ENCODE measurements around the gene C1QTNF5.

C1QTNF5 gene

DNA sequence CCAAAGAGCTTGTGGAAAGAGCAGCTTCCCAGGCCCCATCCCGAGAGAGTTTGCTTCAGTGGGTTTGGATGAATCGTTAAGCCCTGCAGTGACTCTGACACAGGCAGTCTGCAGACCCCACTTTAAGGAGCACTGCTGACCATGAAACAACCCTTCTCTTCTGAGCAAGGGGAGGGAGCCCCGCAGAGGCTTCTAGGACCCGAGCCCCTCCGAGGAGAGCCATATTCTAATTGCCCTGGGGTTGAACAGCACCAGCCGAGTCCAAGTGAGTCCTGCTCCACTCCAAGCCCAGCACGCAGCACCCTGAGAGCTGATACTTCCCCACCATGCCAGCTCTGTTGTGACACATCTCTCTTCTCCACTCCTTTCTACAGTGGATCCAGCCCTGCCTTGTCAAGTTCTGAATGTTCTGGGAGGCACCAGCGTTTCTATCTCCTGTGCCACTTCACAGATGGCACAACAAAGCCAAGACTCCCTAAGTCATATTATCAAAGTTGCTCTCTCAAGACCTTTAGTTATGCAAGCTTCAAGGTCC is 30.5 kb upstream of the C1QTNF5 start:
- 80% methylated on average over 8 of the region's 8 CpGs for WGBS
- Histone ChIP-seq H3K36me3 (ENCODE audit: insufficient read depth, low read length) (no peaks in the 10 kb centered on the region), H3K4me3 (ENCODE audit: low read length) (no peak overlapping the region), H3K27ac (ENCODE audit: low read depth, low read length) (no peak overlapping the region), H3K9ac (ENCODE audit: low read depth, low read length) (no peak overlapping the region), H3K9me3 (ENCODE audit: insufficient read depth, low read depth, low read length) (no peaks in the 10 kb centered on the region), H3K4me1 (ENCODE audit: insufficient read depth, low read length) (peaks cover 27% of the 10 kb centered on the region), H3K27me3 (ENCODE audit: insufficient read depth, low read length) (no peaks in the 10 kb centered on the region)

DNA sequence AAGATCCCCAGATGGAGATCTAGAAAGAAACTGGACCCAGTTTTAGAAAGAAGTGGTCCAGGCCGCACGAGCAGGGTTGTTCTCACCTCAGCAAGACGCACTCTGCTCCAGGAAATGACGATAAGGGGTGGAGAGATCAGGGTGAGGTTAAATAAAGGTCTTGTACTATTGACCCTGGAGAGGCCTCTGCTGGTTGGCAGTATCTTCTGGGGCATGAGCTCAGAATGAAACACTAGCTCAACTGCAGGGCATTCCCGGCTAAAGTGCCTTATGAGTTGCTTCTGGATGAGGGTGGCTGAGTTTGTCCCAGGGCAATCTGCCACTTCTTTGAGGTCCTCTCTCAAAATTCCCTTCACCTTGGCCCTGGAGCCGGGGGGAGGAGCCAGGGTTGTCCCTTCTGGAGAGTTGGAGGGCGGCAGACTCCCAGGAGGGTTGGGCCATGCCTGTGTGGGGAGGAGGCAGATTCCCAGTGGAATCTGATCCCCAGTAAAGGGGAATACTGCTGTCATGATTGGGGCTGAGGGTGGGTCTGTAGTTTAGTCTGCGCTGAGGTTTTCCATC is 29.9 kb upstream of the C1QTNF5 start:
- H3K27me3 ChIP-seq (ENCODE audit: insufficient read depth, low read length), result peaks cover 2% of the 10 kb centered on the region
- no peaks in the 10 kb centered on the region for H3K9me3 ChIP-seq (ENCODE audit: insufficient read depth, low read depth, low read length)
- no peak overlapping the region for H3K4me3 ChIP-seq (ENCODE audit: low read length)
- no peak overlapping the region for H3K9ac ChIP-seq (ENCODE audit: low read depth, low read length)
- 75% methylated on average over 8 of the region's 8 CpGs for WGBS
- H3K36me3 ChIP-seq (ENCODE audit: insufficient read depth, low read length), result no peaks in the 10 kb centered on the region
- no peak overlapping the region for H3K27ac ChIP-seq (ENCODE audit: low read depth, low read length)
- peaks cover 21% of the 10 kb centered on the region for H3K4me1 ChIP-seq (ENCODE audit: insufficient read depth, low read length)

DNA sequence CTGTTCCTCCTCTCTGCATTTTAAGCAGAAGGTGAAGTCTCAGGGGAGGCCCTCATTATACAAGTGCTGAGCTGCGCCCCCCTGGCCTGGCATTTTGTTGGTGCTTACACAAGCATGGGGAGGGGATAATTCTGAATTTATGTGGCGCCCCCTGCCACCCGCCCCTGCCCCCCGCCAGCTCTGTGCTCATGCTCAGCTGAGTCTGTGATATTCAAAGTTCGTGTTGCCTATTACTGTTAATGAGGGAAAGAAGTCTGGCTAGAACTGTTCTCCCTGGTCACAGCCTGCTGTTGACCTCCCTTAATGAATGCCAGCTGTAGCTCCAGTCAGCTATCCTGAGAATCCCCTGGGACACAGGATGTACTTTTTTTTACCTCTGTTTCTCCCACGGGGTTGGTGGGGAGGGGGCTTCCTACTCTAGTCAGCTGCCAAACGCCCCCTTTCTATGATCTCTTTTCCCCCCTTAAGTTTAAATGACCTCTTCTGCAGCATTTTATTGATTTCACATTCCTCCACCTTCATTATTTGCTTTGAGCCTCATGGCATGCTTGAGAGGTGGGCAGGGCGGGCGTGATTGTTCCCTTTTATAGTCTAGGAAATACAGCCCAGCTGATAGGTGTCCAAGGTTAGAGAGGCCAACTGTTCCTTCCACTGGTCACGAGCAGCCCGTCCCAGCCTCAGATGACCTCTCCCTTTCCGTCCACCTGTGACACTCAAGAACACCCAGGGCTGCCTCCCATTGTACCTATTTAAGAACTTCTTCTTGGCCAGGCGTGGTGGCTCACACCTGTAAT is 28.6 kb upstream of the C1QTNF5 start:
- peaks cover 14% of the 10 kb centered on the region for H3K27me3 ChIP-seq (ENCODE audit: insufficient read depth, low read length)
- H3K4me3 ChIP-seq (ENCODE audit: low read length), result no peak overlapping the region
- H3K36me3 ChIP-seq (ENCODE audit: insufficient read depth, low read length), result no peaks in the 10 kb centered on the region
- peaks cover 19% of the 10 kb centered on the region for H3K4me1 ChIP-seq (ENCODE audit: insufficient read depth, low read length)
- H3K9ac ChIP-seq (ENCODE audit: low read depth, low read length), result no peak overlapping the region
- no peak overlapping the region for H3K27ac ChIP-seq (ENCODE audit: low read depth, low read length)
- 85% methylated on average over 13 of the region's 13 CpGs for WGBS
- H3K9me3 ChIP-seq (ENCODE audit: insufficient read depth, low read depth, low read length), result no peaks in the 10 kb centered on the region

DNA sequence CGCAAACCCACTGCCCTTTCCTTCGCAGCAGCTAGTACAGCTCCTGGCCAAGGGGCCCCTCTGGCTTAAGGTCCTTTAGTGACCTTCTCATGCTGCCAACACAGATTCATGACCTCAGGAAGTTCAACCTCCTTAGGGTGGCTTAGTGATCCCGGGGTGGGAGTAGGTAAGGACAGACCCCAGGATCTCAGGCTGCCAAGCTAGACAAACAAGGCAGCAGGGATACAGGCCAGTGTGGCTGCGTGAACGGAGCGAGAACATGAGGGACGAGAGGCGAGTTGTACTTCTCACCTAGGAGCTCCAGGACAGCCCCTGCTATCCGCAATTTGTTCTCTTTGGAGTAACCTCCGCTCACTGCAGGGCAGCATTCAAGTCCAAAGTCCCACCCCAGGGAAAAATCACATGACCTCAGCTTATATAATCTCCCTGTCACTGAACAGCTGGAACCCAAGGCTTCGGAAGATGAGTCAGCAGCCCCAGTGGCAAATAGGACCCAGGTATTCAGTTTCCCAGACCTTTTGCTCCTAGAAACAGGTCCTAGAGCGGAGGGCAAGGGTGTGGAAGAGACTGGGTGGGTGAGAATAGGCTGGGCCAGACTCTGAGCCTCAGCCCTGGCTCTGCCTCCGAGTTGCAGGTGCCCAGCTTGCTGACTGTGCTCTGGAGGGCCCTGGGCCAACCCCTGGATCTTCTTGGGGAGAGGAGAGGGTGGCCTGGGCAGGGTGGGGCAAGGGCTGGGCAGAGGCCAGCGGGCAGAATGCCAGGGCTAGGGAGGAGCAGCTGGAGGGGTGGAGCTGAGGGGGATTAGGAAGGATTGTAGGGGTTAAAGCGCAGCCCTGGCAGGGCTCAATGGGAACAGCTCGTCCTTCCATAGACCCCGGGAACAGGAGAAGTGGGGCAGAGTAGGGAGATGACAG is 27.7 kb upstream of the C1QTNF5 start:
- peaks cover 18% of the 10 kb centered on the region for H3K4me1 ChIP-seq (ENCODE audit: insufficient read depth, low read length)
- WGBS, result 73% methylated on average over 17 of the region's 17 CpGs
- no peaks in the 10 kb centered on the region for H3K36me3 ChIP-seq (ENCODE audit: insufficient read depth, low read length)
- H3K9ac ChIP-seq (ENCODE audit: low read depth, low read length), result no peak overlapping the region
- H3K4me3 ChIP-seq (ENCODE audit: low read length), result no peak overlapping the region
- H3K27me3 ChIP-seq (ENCODE audit: insufficient read depth, low read length), result peaks cover 22% of the 10 kb centered on the region
- H3K9me3 ChIP-seq (ENCODE audit: insufficient read depth, low read depth, low read length), result no peaks in the 10 kb centered on the region
- no peak overlapping the region for H3K27ac ChIP-seq (ENCODE audit: low read depth, low read length)

DNA sequence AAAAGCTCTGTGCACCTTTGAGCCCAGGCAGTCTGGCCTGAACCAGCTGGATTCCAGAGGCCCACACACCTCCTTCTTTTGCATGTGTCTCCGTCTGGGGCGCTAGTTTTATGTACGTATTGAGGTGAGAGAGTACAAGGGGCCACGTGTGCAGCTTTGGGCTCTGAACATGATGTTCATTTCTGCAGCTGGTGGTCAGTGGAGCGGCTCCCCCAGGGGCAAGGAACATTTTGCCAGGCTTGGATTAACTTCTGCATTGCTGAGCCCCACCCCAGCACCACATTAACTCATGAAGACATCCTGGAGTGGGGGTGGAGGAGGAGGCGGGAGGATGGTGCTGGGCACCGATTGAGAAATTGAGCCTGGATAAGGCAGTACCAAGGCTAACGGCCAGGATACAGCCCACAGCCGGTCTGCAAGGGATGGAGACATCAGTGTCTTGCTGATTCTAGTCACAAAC is 27.0 kb upstream of the C1QTNF5 start:
- WGBS, result 86% methylated on average over 9 of the region's 9 CpGs
- Histone ChIP-seq H3K4me3 (ENCODE audit: low read length) (no peak overlapping the region), H3K4me1 (ENCODE audit: insufficient read depth, low read length) (peaks cover 24% of the 10 kb centered on the region), H3K9me3 (ENCODE audit: insufficient read depth, low read depth, low read length) (no peaks in the 10 kb centered on the region), H3K27me3 (ENCODE audit: insufficient read depth, low read length) (peaks cover 29% of the 10 kb centered on the region), H3K9ac (ENCODE audit: low read depth, low read length) (no peak overlapping the region), H3K36me3 (ENCODE audit: insufficient read depth, low read length) (no peaks in the 10 kb centered on the region), H3K27ac (ENCODE audit: low read depth, low read length) (no peak overlapping the region)

DNA sequence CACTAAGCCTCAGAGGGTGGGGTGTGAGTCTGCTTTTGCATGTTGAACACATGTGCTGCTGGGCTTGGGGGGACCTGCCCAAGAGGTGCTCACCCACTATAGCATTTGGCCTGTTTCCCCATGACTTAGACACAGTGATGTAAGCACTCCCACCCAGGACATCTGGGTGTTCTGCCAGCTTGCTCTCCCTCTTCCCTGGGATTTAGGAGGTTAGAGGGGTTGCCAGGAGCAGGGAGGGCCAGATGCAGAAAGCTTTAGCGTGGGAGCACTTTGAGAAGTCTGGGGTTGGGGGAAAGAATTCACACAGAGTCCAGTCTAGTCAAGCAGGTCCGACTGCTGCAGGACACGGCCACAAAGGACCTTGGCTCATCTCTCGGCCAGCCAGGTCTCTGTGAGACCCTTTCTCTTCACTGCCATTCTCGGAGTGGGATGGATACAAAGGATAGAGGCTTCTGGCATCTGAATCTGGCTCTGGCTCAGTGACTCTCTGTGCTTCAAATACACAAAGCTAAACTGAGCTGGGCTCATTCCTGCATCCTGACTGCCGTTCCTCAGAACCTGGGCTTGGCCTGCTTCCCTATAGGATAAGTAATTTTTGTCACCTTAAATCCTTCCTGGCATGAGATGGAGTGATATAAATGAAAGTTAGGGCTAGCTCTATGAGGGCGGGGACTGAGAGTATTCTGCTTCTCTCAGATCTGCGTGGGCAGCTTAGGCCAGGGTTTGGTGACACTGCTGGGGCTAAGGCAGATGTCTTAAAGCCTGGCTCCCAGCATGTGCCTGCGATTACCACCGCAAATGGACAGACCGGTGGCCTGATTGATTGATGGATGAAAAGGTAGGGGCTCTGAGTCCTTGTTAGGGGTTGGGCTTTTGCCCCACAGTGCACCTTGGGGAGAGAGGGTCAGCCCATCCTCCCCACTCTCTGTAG is 26.3 kb upstream of the C1QTNF5 start:
- Histone ChIP-seq H3K27me3 (ENCODE audit: insufficient read depth, low read length) (peaks cover 36% of the 10 kb centered on the region), H3K27ac (ENCODE audit: low read depth, low read length) (no peak overlapping the region), H3K9ac (ENCODE audit: low read depth, low read length) (no peak overlapping the region), H3K4me1 (ENCODE audit: insufficient read depth, low read length) (peaks cover 30% of the 10 kb centered on the region), H3K36me3 (ENCODE audit: insufficient read depth, low read length) (no peaks in the 10 kb centered on the region), H3K9me3 (ENCODE audit: insufficient read depth, low read depth, low read length) (no peaks in the 10 kb centered on the region), H3K4me3 (ENCODE audit: low read length) (no peak overlapping the region)
- 89% methylated on average over 11 of the region's 11 CpGs for WGBS

DNA sequence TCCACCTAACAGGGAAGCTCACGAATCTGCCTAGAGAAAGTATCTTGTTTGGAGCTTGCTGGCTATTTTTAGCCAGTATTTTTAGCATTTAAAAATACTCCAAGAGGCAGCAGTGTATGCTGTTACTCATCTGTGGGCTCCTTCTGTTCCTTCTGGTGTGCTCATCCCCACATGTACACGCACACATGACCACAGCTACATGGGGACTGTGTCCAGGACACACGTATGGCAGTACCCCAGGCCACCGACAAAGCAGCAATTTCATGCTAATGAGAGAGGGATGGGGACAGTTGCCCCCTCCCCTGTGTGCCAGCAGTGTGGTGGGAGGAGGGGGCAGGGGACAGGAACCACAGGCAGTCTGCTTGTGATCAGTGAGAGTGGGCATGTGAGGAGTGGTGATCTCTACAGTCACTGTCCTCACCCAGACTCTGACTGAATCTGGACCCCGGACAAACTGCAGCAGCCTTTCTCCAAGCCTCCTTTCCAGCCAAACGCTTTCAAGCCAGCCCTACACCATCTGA is 24.4 kb upstream of the C1QTNF5 start:
- Histone ChIP-seq H3K9me3 (ENCODE audit: insufficient read depth, low read depth, low read length) (no peaks in the 10 kb centered on the region), H3K27me3 (ENCODE audit: insufficient read depth, low read length) (peaks cover 40% of the 10 kb centered on the region), H3K27ac (ENCODE audit: low read depth, low read length) (no peak overlapping the region), H3K9ac (ENCODE audit: low read depth, low read length) (no peak overlapping the region), H3K4me3 (ENCODE audit: low read length) (no peak overlapping the region), H3K36me3 (ENCODE audit: insufficient read depth, low read length) (no peaks in the 10 kb centered on the region), H3K4me1 (ENCODE audit: insufficient read depth, low read length) (peaks cover 37% of the 10 kb centered on the region)
- 77% methylated on average over 6 of the region's 6 CpGs for WGBS

DNA sequence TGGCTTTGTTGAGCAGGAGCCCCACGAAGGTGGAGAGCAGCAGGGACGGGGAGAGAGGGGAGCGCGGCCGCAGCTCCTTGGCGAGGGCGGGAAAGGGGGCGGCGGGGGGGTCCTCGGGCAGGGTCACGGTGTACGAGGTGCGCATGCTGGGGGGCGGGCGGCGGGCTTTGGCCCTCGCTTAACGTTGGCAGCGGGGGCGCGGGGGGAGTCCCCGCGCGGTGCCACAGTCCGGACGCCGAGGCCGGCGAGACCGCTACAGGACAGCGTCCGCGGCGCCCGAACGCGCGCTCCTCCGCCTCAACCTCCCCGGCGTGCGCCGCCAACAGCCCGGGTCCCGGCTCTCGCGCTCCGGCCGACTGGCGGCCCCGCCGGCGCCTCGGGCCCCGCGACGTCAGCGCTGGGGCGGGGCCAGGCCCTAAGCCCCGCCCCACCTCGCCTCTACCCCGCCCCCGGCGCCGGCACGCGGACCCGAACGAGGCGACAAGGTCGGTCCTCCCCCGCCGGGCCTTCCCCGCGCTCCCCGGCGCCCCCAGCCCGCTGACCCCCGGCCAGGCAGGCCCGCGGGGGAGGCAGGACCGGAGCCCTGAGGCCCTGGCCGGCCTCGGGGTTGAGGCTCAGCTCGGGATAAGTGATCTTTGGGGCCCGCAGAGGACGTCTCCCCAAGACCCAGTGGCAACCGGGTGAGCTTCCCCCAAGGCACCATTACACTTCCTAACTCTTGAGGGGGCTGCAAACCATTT is 23.3 kb upstream of the C1QTNF5 start:
- 4% methylated on average over 88 of the region's 88 CpGs for WGBS
- Histone ChIP-seq H3K4me3 (ENCODE audit: low read length) (peak overlapping the region; percentile 50), H3K27ac (ENCODE audit: low read depth, low read length) (no peak overlapping the region), H3K9me3 (ENCODE audit: insufficient read depth, low read depth, low read length) (no peaks in the 10 kb centered on the region), H3K4me1 (ENCODE audit: insufficient read depth, low read length) (peaks cover 41% of the 10 kb centered on the region), H3K27me3 (ENCODE audit: insufficient read depth, low read length) (peaks cover 40% of the 10 kb centered on the region), H3K9ac (ENCODE audit: low read depth, low read length) (no peak overlapping the region), H3K36me3 (ENCODE audit: insufficient read depth, low read length) (0 out of 2 replicates have a peak, but pooled peaks cover 4% of the 10 kb centered on the region)

DNA sequence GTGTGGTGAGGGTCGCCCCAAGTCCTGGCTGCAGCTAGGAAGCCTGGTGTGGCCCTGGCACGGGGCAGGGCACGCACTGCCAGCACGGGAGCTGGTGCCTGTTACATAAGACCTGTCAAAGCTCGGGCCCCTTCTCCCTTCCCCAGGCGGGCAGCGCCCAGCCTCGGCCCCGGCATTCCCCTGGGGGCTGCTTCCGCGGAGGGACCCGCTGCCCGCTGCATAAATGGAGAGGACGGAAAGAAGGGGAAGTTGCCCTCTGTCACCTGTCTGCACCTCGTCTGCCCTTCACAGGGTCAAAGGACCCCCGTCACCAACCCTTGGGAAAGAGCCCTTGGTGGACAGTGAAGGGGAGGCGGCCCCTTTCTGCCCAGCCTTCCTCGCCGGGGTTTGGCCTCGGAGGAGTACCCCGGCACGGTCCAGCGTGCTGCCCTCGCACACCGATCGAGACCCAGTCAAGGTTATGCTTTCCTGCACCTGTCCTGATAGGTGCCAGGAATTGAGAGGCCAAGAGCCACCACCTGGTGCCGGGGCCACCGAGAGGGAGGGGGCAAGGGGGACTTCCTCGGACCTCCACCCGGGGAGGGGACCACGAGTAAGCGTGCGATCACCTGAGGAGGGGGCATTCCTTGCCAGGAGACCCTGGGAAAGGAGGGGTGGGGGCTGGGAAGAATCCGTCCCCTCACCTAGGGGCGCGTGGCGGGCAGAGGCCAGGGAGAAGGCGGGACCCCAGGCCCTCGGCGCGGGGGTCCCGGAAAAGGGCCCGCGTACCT is 22.6 kb upstream of the C1QTNF5 start:
- Histone ChIP-seq H3K27ac (ENCODE audit: low read depth, low read length) (no peak overlapping the region), H3K9ac (ENCODE audit: low read depth, low read length) (no peak overlapping the region), H3K4me1 (ENCODE audit: insufficient read depth, low read length) (peaks cover 41% of the 10 kb centered on the region), H3K27me3 (ENCODE audit: insufficient read depth, low read length) (peaks cover 40% of the 10 kb centered on the region), H3K4me3 (ENCODE audit: low read length) (peak overlapping the region; percentile 50), H3K9me3 (ENCODE audit: insufficient read depth, low read depth, low read length) (no peaks in the 10 kb centered on the region), H3K36me3 (ENCODE audit: insufficient read depth, low read length) (0 out of 2 replicates have a peak, but pooled peaks cover 9% of the 10 kb centered on the region)
- WGBS, result 52% methylated on average over 44 of the region's 44 CpGs

All from HUES64 (cell line).